Vagina (tissue), 2 donors: ENCODE measurements around the gene PTGS1. TPM values are rescaled to one million over a fixed set of nuclear protein-coding genes. Genes with fewer than 3 reads are reported as not detected.

Experiments
- DNase-seq, 2 donors: peaks; one replicate each; pipeline ENCODE4 v3.0.0-alpha.2; 2017; ENCODE audit errors: extremely low spot score in 2 of 2
- H3K27ac ChIP-seq: fragments of 200-600 bp; sonication (generic); one replicate; pipeline ENCODE4 v1.5.1; 2019
- H3K27me3 ChIP-seq: fragments of 200-600 bp; sonication (generic); one replicate; pipeline ENCODE4 v1.5.1; 2019
- H3K36me3 ChIP-seq, 2 donors: fragments of 200-600 bp; sonication (generic); one replicate each; pipeline ENCODE4 v1.5.1; 2017 to 2019
- H3K4me1 ChIP-seq: fragments of 200-600 bp; sonication (generic); one replicate; pipeline ENCODE4 v1.5.1; 2019
- H3K4me3 ChIP-seq, 2 donors: fragments of 200-600 bp; sonication (generic); 1 replicate in 1 of 2; 2 replicates in 1 of 2; pipeline ENCODE4 v1.5.1; 2016 to 2019
- H3K9me3 ChIP-seq: fragments of 200-600 bp; sonication (generic); one replicate; pipeline ENCODE4 v1.5.1; 2019
- POLR2A ChIP-seq, 2 donors: fragments of 450-650 bp; IDR thresholded peaks; one replicate each; pipeline ENCODE4 v1.6.1; 2017; ENCODE audit warnings: antibody characterized with exemption in 2 of 2, mild to moderate bottlenecking in 2 of 2, moderate library complexity in 2 of 2
- POLR2AphosphoS5 ChIP-seq, 2 donors: sonication (generic); formaldehyde crosslinking; IDR thresholded peaks; one replicate each; pipeline ENCODE4 v1.9.0; 2017; ENCODE audit warnings: antibody characterized with exemption in 2 of 2, mild to moderate bottlenecking in 2 of 2, low read depth in 1 of 2; ENCODE audit not compliant: insufficient read depth in 1 of 2
- intact Hi-C: fragments of 100-400 bp; cut with DNase I; formaldehyde crosslinking; loops from one replicate; pipeline ENCODE4 v1.15.1; 2023
- total RNA-seq: library from RNA; depleted of rRNA; stranded (reverse); fragments of >200 nt; gene quantifications from one replicate; pipeline ENCODE4 v1.2.3, GENCODE V29; 2016
- TF ChIP-seq, protein P1 (sequence below), 3 experiments: fragments of 450-650 bp in 2 of 3; fragments of 200-600 bp in 1 of 3; sonication (generic) in 1 of 3; IDR thresholded peaks; one replicate each; pipeline ENCODE4 v1.5.1; 2017 to 2019; ENCODE audit warnings: antibody characterized with exemption in 3 of 3, mild to moderate bottlenecking in 2 of 3, moderate library complexity in 2 of 3

The PTGS1 gene
- total RNA-seq, 1 donor from 2014 or later: 12.0 TPM

DNA sequence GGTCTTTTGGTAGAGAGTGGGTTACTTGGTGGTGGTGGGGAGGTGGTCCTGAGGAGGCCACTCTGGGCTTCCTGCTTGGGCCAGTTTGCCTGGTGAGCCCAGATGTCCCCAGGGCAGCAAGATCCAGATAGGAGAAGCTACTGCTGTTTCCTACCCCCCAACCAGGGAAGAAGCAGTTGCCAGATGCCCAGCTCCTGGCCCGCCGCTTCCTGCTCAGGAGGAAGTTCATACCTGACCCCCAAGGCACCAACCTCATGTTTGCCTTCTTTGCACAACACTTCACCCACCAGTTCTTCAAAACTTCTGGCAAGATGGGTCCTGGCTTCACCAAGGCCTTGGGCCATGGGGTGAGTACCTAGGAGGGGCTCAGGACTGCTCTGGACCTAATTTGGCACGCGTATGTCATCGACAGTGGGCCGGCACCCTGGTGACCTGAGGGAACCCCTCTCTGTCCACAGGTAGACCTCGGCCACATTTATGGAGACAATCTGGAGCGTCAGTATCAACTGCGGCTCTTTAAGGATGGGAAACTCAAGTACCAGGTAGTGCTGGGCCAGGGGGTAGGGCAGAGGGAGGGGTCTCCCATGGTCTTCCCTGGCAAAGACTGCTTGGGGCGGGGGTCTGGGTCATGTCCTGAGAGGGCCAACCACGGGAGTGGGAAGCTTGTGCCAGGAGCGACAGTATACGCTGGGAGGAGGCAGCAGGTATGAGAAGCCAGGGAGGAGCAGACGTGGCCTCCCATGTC is 10.6 kb downstream of the PTGS1 start:
- no peak for TF ChIP-seq POLR2A (IDR thresholded peaks at IDR 0.05)
- TF ChIP-seq, protein P1, sequence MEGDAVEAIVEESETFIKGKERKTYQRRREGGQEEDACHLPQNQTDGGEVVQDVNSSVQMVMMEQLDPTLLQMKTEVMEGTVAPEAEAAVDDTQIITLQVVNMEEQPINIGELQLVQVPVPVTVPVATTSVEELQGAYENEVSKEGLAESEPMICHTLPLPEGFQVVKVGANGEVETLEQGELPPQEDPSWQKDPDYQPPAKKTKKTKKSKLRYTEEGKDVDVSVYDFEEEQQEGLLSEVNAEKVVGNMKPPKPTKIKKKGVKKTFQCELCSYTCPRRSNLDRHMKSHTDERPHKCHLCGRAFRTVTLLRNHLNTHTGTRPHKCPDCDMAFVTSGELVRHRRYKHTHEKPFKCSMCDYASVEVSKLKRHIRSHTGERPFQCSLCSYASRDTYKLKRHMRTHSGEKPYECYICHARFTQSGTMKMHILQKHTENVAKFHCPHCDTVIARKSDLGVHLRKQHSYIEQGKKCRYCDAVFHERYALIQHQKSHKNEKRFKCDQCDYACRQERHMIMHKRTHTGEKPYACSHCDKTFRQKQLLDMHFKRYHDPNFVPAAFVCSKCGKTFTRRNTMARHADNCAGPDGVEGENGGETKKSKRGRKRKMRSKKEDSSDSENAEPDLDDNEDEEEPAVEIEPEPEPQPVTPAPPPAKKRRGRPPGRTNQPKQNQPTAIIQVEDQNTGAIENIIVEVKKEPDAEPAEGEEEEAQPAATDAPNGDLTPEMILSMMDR (IDR thresholded peaks at IDR 0.05): no peak
- no peak for TF ChIP-seq POLR2AphosphoS5 (IDR thresholded peaks at IDR 0.05; ENCODE audit: insufficient read depth in 1 of 2, low read depth in 1 of 2)
- intact Hi-C loops: no loop called here
- Histone ChIP-seq H3K9me3 (no peaks in the 10 kb centered on the region), H3K4me3 (no peak overlapping the region), H3K36me3 (no peaks in the 10 kb centered on the region), H3K4me1 (peaks cover under 1% of the 10 kb centered on the region), H3K27ac (no peak overlapping the region), H3K27me3 (no peaks in the 10 kb centered on the region)
- no peak for DNase-seq

DNA sequence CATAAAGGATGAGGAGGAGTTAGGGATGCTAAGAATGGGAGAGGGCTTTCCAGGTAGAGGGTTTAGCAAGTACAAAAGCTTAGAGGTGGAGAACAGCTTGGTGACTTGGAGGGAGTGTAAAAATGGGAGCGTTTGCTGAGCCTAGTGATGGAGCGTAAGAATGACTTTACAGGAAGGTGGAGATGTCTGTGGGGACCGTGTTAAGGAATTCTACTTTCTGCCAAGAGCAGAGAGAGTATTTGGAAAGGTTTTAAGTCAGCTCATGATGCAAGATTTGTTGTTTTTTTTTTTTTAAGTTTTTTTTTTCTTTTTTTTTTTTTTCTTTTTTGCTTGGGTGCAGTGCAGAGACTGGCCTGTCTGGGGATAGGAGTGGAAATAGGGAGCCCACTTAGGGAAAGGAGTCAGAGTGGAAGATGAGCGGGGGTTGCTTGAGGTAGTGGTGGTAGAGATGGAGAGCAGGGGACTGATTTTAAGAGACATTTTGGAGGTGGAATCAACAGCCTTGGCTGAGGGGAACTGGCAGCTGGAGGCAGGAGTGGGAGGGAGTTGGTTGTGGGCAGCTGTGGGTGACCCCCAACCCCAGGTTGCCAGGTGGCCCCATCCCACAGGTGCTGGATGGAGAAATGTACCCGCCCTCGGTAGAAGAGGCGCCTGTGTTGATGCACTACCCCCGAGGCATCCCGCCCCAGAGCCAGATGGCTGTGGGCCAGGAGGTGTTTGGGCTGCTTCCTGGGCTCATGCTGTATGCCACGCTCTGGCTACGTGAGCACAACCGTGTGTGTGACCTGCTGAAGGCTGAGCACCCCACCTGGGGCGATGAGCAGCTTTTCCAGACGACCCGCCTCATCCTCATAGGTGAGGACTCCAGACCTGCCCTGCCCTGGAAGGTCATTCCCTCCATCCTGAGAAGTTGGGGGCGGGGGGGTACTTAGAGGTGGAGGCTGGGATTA is 12.4 kb downstream of the PTGS1 start:
- no peaks in the 10 kb centered on the region for H3K27me3 ChIP-seq
- no peak for DNase-seq
- TF ChIP-seq, protein P1 (IDR thresholded peaks at IDR 0.05): no peak
- TF ChIP-seq POLR2A (IDR thresholded peaks at IDR 0.05) (no peak), POLR2AphosphoS5 (IDR thresholded peaks at IDR 0.05; ENCODE audit: insufficient read depth in 1 of 2, low read depth in 1 of 2) (no peak)
- no peaks in the 10 kb centered on the region for H3K9me3 ChIP-seq
- no peaks in the 10 kb centered on the region for H3K4me1 ChIP-seq
- H3K36me3 ChIP-seq: peaks cover 0 to 4% of the 10 kb centered on the region in 2 donors
- no peak overlapping the region for H3K27ac ChIP-seq
- intact Hi-C loops: no loop called here
- no peak overlapping the region for H3K4me3 ChIP-seq

DNA sequence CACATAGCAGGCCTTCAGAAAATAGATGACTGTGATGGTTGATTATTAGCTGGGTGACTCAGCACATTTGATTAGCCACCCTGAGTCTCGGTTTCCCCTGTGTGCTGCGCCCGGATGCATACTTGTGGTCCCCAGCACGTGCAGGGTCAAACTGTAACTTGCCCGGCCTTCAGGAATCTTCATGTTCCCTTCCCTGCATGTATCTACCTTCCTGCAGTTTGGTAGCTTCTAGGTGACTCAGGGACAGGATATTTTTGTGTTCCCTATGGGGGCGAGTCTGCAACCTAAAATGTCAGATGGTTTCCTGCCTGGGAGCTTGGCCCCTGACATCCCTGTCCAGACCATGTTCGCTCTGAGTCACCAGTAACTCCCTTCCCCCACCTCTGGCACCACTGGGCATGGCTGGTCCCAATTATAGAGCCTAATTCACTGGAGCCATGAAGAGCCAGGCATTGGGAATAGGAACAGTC is 13.2 kb downstream of the PTGS1 start:
- TF ChIP-seq POLR2AphosphoS5 (IDR thresholded peaks at IDR 0.05; ENCODE audit: insufficient read depth in 1 of 2, low read depth in 1 of 2): no peak
- no peak for TF ChIP-seq POLR2A (IDR thresholded peaks at IDR 0.05)
- TF ChIP-seq, protein P1 (IDR thresholded peaks at IDR 0.05): no peak
- no peak for DNase-seq
- no peak overlapping the region for H3K4me3 ChIP-seq
- no peak overlapping the region for H3K27ac ChIP-seq
- no peaks in the 10 kb centered on the region for H3K9me3 ChIP-seq
- peaks cover 0 to 4% of the 10 kb centered on the region in 2 donors for H3K36me3 ChIP-seq
- intact Hi-C loops: no loop called here
- H3K4me1 ChIP-seq: no peaks in the 10 kb centered on the region
- H3K27me3 ChIP-seq: no peaks in the 10 kb centered on the region

DNA sequence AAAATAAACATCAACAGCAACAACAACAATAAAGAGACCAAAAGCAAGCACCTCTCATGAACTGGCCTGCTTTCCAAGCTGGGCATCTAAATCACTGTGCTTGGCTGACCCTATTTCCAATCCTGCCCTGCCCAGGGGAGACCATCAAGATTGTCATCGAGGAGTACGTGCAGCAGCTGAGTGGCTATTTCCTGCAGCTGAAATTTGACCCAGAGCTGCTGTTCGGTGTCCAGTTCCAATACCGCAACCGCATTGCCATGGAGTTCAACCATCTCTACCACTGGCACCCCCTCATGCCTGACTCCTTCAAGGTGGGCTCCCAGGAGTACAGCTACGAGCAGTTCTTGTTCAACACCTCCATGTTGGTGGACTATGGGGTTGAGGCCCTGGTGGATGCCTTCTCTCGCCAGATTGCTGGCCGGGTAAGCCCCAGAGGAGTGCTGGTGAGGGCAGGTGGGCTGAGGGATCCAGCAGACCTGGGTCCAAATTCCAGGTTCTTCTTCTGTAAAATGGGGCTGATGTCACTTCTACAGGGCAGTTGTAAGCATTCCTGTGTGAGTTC is 15.6 kb downstream of the PTGS1 start:
- Histone ChIP-seq H3K4me3 (no peak overlapping the region), H3K27me3 (no peaks in the 10 kb centered on the region), H3K4me1 (no peaks in the 10 kb centered on the region), H3K36me3 (peaks cover 0 to 4% of the 10 kb centered on the region in 2 donors), H3K27ac (no peak overlapping the region), H3K9me3 (no peaks in the 10 kb centered on the region)
- TF ChIP-seq POLR2AphosphoS5 (IDR thresholded peaks at IDR 0.05; ENCODE audit: insufficient read depth in 1 of 2, low read depth in 1 of 2): no peak
- TF ChIP-seq POLR2A (IDR thresholded peaks at IDR 0.05): no peak
- TF ChIP-seq, protein P1 (IDR thresholded peaks at IDR 0.05): no peak
- no peak for DNase-seq
- intact Hi-C loops: no loop called here
